Activated naive CD8-positive, alpha-beta T cell treated with anti-CD3 and anti-CD28 coated beads, Interleukin-2, amount 10 ng/mL, durations not matched to agents 7 days and 5 days (primary cell): ENCODE data around the gene BTG4. TPM values are rescaled to one million over a fixed set of nuclear protein-coding genes. Genes with fewer than 3 reads are reported as not detected.
A peak's percentile ranks its signal among the peaks of the same experiment; 100 is the strongest.

ENCODE experiments used
- ATAC-seq: fragments of 150-1000 bp; cut with Tn5 transposase; one replicate; pipeline ENCODE4 v1.10.0; 2021; ENCODE audit warnings: low read depth, moderate library complexity
- POLR2A ChIA-PET: fragments of 350-600 bp; sonication (Branson Sonifier 250); formaldehyde crosslinking; loops from one replicate; lab custom pipeline; 2021; ENCODE audit warnings: antibody characterized with exemption; lab: Charles Lee
- DNase-seq: peaks from one replicate; pipeline ENCODE4 v3.0.0; 2021
- H3K27ac Mint-ChIP-seq: one replicate; pipeline ENCODE4 v1.8.0; 2022; ENCODE audit warnings: mild to moderate bottlenecking, mixed read lengths
- H3K27me3 Mint-ChIP-seq: one replicate; pipeline ENCODE4 v1.8.0; 2022; ENCODE audit warnings: mild to moderate bottlenecking, moderate library complexity, mixed read lengths
- H3K36me3 Mint-ChIP-seq: one replicate; pipeline ENCODE4 v1.8.0; 2021; ENCODE audit warnings: mild to moderate bottlenecking, mixed read lengths
- H3K4me1 Mint-ChIP-seq: one replicate; pipeline ENCODE4 v1.8.0; 2021; ENCODE audit warnings: mixed read lengths
- H3K4me3 Mint-ChIP-seq: one replicate; pipeline ENCODE4 v1.8.0; 2022; ENCODE audit warnings: mild to moderate bottlenecking, moderate library complexity, mixed read lengths
- H3K9me3 Mint-ChIP-seq: one replicate; pipeline ENCODE4 v1.8.0; 2021; ENCODE audit warnings: mixed read lengths
- total RNA-seq, 2 experiments: library from RNA; stranded (reverse); gene quantifications; one replicate each; pipeline ENCODE4 v1.2.3, GENCODE V29; 2021

Gene BTG4
- total RNA-seq, 2 experiments from 2014 or later: 0.31 TPM; not detected in 1

- H3K4me3 Mint-ChIP-seq: no peak overlapping the region
- peaks cover 9% of the 10 kb centered on the region for H3K27me3 Mint-ChIP-seq
- H3K4me1 Mint-ChIP-seq: peaks cover 5% of the 10 kb centered on the region
- no peak for ATAC-seq
- no peak overlapping the region for H3K27ac Mint-ChIP-seq
- H3K9me3 Mint-ChIP-seq: no peaks in the 10 kb centered on the region
- no peaks in the 10 kb centered on the region for H3K36me3 Mint-ChIP-seq
- POLR2A ChIA-PET: interaction anchor here (1.2 to 2.1 kb wide), 2 partner anchors 85 to 321 kb away, joined by 3 to 12 read pairs; partner anchors contain the start of gene LAYN
- DNase-seq: no peak
Measured at GRCh38 chr11:111455291-111456085, 56.7 kb downstream of the BTG4 start.

GRCh38 chr11:111454561-111455192, 57.5 kb downstream of the BTG4 start:
- no peak overlapping the region for H3K27ac Mint-ChIP-seq
- DNase-seq (peak; percentile 78), ATAC-seq (peak; percentile 83)
- H3K4me1 Mint-ChIP-seq: peaks cover 4% of the 10 kb centered on the region
- H3K9me3 Mint-ChIP-seq: no peaks in the 10 kb centered on the region
- H3K4me3 Mint-ChIP-seq: no peak overlapping the region
- H3K36me3 Mint-ChIP-seq: no peaks in the 10 kb centered on the region
- POLR2A ChIA-PET: interaction anchor here (1.2 to 2.1 kb wide), 2 partner anchors 85 to 322 kb away, joined by 3 to 12 read pairs; partner anchors contain the start of gene LAYN
- H3K27me3 Mint-ChIP-seq: peaks cover 6% of the 10 kb centered on the region

- no peak for ATAC-seq
- DNase-seq: no peak
- Mint-ChIP-seq H3K4me1 (peaks cover 4% of the 10 kb centered on the region), H3K4me3 (no peak overlapping the region), H3K36me3 (no peaks in the 10 kb centered on the region), H3K27ac (no peak overlapping the region), H3K9me3 (no peaks in the 10 kb centered on the region), H3K27me3 (peaks cover 3% of the 10 kb centered on the region)
- POLR2A ChIA-PET: no interaction called here
Measured at GRCh38 chr11:111452817-111453552, 59.2 kb downstream of the BTG4 start.

GRCh38 chr11:111452146-111452545, 60.0 kb downstream of the BTG4 start:
- H3K9me3 Mint-ChIP-seq: no peaks in the 10 kb centered on the region
- no peak for DNase-seq
- H3K4me3 Mint-ChIP-seq: no peak overlapping the region
- H3K36me3 Mint-ChIP-seq: no peaks in the 10 kb centered on the region
- POLR2A ChIA-PET: no interaction called here
- H3K27ac Mint-ChIP-seq: no peak overlapping the region
- H3K4me1 Mint-ChIP-seq: peaks cover 4% of the 10 kb centered on the region
- H3K27me3 Mint-ChIP-seq: peaks cover 3% of the 10 kb centered on the region
- ATAC-seq: no peak

GRCh38 chr11:111450480-111451320, 61.5 kb downstream of the BTG4 start:
- Mint-ChIP-seq H3K27me3 (peaks cover 3% of the 10 kb centered on the region), H3K4me3 (no peak overlapping the region)
- ATAC-seq: no peak

GRCh38 chr11:111449696-111450479, 62.3 kb downstream of the BTG4 start:
- H3K27ac Mint-ChIP-seq: no peak overlapping the region
- H3K4me3 Mint-ChIP-seq: no peak overlapping the region
- POLR2A ChIA-PET: no interaction called here
- peaks cover 3% of the 10 kb centered on the region for H3K27me3 Mint-ChIP-seq
- no peaks in the 10 kb centered on the region for H3K9me3 Mint-ChIP-seq
- DNase-seq: no peak
- H3K36me3 Mint-ChIP-seq: no peaks in the 10 kb centered on the region
- ATAC-seq: no peak
- H3K4me1 Mint-ChIP-seq: peaks cover 18% of the 10 kb centered on the region

More at GRCh38 chr11:111450480-111451320, 61.5 kb downstream of the BTG4 start:
- Mint-ChIP-seq H3K27ac (no peak overlapping the region), H3K4me1 (peaks cover 19% of the 10 kb centered on the region), H3K36me3 (no peaks in the 10 kb centered on the region), H3K9me3 (no peaks in the 10 kb centered on the region)
- POLR2A ChIA-PET: no interaction called here
- DNase-seq: no peak

- Mint-ChIP-seq H3K4me3 (no peak overlapping the region), H3K27me3 (peaks cover 3% of the 10 kb centered on the region), H3K36me3 (no peaks in the 10 kb centered on the region), H3K27ac (no peak overlapping the region), H3K4me1 (peaks cover 17% of the 10 kb centered on the region), H3K9me3 (no peaks in the 10 kb centered on the region)
- POLR2A ChIA-PET: no interaction called here
- DNase-seq (no peak), ATAC-seq (no peak)
Measured at GRCh38 chr11:111448831-111449557, 63.2 kb downstream of the BTG4 start.

GRCh38 chr11:111448414-111448813, 63.8 kb downstream of the BTG4 start:
- H3K4me3 Mint-ChIP-seq: no peak overlapping the region
- H3K27ac Mint-ChIP-seq: no peak overlapping the region
- POLR2A ChIA-PET: no interaction called here
- H3K9me3 Mint-ChIP-seq: no peaks in the 10 kb centered on the region
- ATAC-seq (no peak), DNase-seq (no peak)
- no peaks in the 10 kb centered on the region for H3K36me3 Mint-ChIP-seq
- H3K4me1 Mint-ChIP-seq: peaks cover 22% of the 10 kb centered on the region
- peaks cover 7% of the 10 kb centered on the region for H3K27me3 Mint-ChIP-seq

- DNase-seq (no peak), ATAC-seq (no peak)
- Mint-ChIP-seq H3K9me3 (no peaks in the 10 kb centered on the region), H3K27me3 (peaks cover 7% of the 10 kb centered on the region), H3K4me3 (no peak overlapping the region), H3K27ac (no peak overlapping the region), H3K4me1 (peaks cover 22% of the 10 kb centered on the region), H3K36me3 (no peaks in the 10 kb centered on the region)
- POLR2A ChIA-PET: no interaction called here
Measured at GRCh38 chr11:111447931-111448330, 64.3 kb downstream of the BTG4 start.

GRCh38 chr11:111447112-111447471, 65.1 kb downstream of the BTG4 start:
- Mint-ChIP-seq H3K4me1 (peaks cover 22% of the 10 kb centered on the region), H3K27me3 (peaks cover 9% of the 10 kb centered on the region), H3K27ac (peak overlapping the region; percentile 75), H3K36me3 (no peaks in the 10 kb centered on the region), H3K9me3 (no peaks in the 10 kb centered on the region), H3K4me3 (no peak overlapping the region)
- POLR2A ChIA-PET: interaction anchor here (1.0 to 1.5 kb wide), 2 partner anchors 10 to 30 kb away, joined by 3 read pairs; no protein-coding TSS in a partner anchor
- ATAC-seq (no peak), DNase-seq (no peak)

- peaks cover 9% of the 10 kb centered on the region for H3K27me3 Mint-ChIP-seq
- POLR2A ChIA-PET: interaction anchor here (1.0 to 1.5 kb wide), 2 partner anchors 9 to 29 kb away, joined by 3 read pairs; no protein-coding TSS in a partner anchor
Measured at GRCh38 chr11:111446404-111447111, 65.6 kb downstream of the BTG4 start.

More at GRCh38 chr11:111446404-111447111, 65.6 kb downstream of the BTG4 start:
- H3K9me3 Mint-ChIP-seq: no peaks in the 10 kb centered on the region
- H3K36me3 Mint-ChIP-seq: no peaks in the 10 kb centered on the region
- ATAC-seq (peak; percentile 99), DNase-seq (peak; percentile 59)
- peak overlapping the region; percentile 4 for H3K4me3 Mint-ChIP-seq
- H3K27ac Mint-ChIP-seq: peak overlapping the region; percentile 75
- H3K4me1 Mint-ChIP-seq: peaks cover 22% of the 10 kb centered on the region
